Measurements from ENCODE around the gene PSMA4. TPM values are rescaled to one million over a fixed set of nuclear protein-coding genes. Genes with fewer than 3 reads are reported as not detected.

The PSMA4 gene
- 61.3 and 157 TPM in 2 replicates for total RNA-seq (ENCODE audit: low replicate concordance)

GRCh38 chr15:78540141-78540870, at the start of gene PSMA4:
Gene PSMA4, plus strand, starts transcription at chr15:78540444. Its CDS starts 1,484 bp downstream, at chr15:78541928.

GRCh38 chr15:78506971-78507830, 33.0 kb upstream of the PSMA4 start, which contains the start of gene HYKK:
Gene HYKK, plus strand, starts transcription at chr15:78507577. Its CDS starts 5,512 bp downstream, at chr15:78513089.

GRCh38 chr15:78565097-78565950, 25.1 kb downstream of the PSMA4 start, which contains the start of gene CHRNA5:
Gene CHRNA5, plus strand, starts transcription at chr15:78565520. Its CDS starts 200 bp downstream, at chr15:78565720.

Other genes starting within 250 kb of the PSMA4 start
- gene SKIC8, start 240.8 kb upstream of the PSMA4 start, total RNA-seq (ENCODE audit: low replicate concordance) = 69.5 and 94.6 TPM in 2 replicates
- gene CRABP1, start 200.1 kb upstream of the PSMA4 start, total RNA-seq (ENCODE audit: low replicate concordance) = not detected in 2 replicates
- 13.3 and 15.9 TPM in 2 replicates for gene IREB2, start 102.2 kb upstream of the PSMA4 start, total RNA-seq (ENCODE audit: low replicate concordance)
- gene HYKK, start 32.9 kb upstream of the PSMA4 start, total RNA-seq (ENCODE audit: low replicate concordance) = 0.70 and 2.9 TPM in 2 replicates
- gene CHRNA5, start 25.1 kb downstream of the PSMA4 start, total RNA-seq (ENCODE audit: low replicate concordance) = 0.12 and 0.53 TPM in 2 replicates
- not detected in 2 replicates for gene CHRNA3, start 80.6 kb downstream of the PSMA4 start, total RNA-seq (ENCODE audit: low replicate concordance)
- not detected in 2 replicates for gene CHRNB4, start 100.8 kb downstream of the PSMA4 start, total RNA-seq (ENCODE audit: low replicate concordance)

Data from smooth muscle cell of the coronary artery (primary cell).